Gastroesophageal sphincter (tissue), 4 donors: ENCODE data around the gene CBX1. TPM values are rescaled to one million over a fixed set of nuclear protein-coding genes. Genes with fewer than 3 reads are reported as not detected.

Source experiments
- ATAC-seq: fragments of 150-250 bp; one replicate; pipeline ENCODE4 v1.9.1; 2016; ENCODE audit warnings: mild to moderate bottlenecking, moderate library complexity
- H3K27ac ChIP-seq, 4 donors: fragments of 200-600 bp; sonication (generic) in 3 of 4; 1 replicate in 3 of 4; 2 replicates in 1 of 4; pipeline ENCODE4 v1.5.1; 2016 to 2019
- H3K27me3 ChIP-seq: fragments of 200-600 bp; sonication (generic); one replicate; pipeline ENCODE4 v1.5.1; 2019
- H3K36me3 ChIP-seq, 2 donors: fragments of 200-600 bp; sonication (generic); one replicate each; pipeline ENCODE4 v1.5.1; 2019; ENCODE audit warnings: control low read depth in 1 of 2
- H3K4me1 ChIP-seq, 3 donors: fragments of 200-600 bp; sonication (generic); 1 replicate in 2 of 3; 2 replicates in 1 of 3; pipeline ENCODE4 v1.5.1; 2016 to 2019; ENCODE audit warnings: control low read depth in 2 of 3
- H3K4me3 ChIP-seq, 2 donors: fragments of 200-600 bp; sonication (generic); one replicate each; pipeline ENCODE4 v1.5.1; 2019; ENCODE audit warnings: mild to moderate bottlenecking in 1 of 2, moderate library complexity in 1 of 2
- H3K9me3 ChIP-seq, 3 donors: fragments of 200-600 bp; sonication (generic); one replicate each; pipeline ENCODE4 v1.5.1; 2017 to 2019; ENCODE audit warnings: control low read depth in 2 of 3
- CTCF ChIP-seq, 4 experiments: fragments of 200-600 bp in 2 of 4; fragments of 450-650 bp in 2 of 4; sonication (generic) in 1 of 4; IDR thresholded peaks; one replicate each; pipeline ENCODE4 v1.5.1; 2017 to 2019; ENCODE audit warnings: antibody characterized with exemption in 4 of 4, mild to moderate bottlenecking in 2 of 4, moderate library complexity in 2 of 4
- EP300 ChIP-seq: sonication (generic); formaldehyde crosslinking; IDR thresholded peaks from one replicate; pipeline ENCODE4 v1.6.1; 2017; ENCODE audit warnings: antibody characterized with exemption, mild to moderate bottlenecking
- POLR2A ChIP-seq, 2 donors: fragments of 450-650 bp; IDR thresholded peaks; one replicate each; pipeline ENCODE4 v1.6.1; 2017; ENCODE audit warnings: antibody characterized with exemption in 2 of 2, mild to moderate bottlenecking in 2 of 2, moderate library complexity in 1 of 2
- POLR2AphosphoS5 ChIP-seq: sonication (generic); formaldehyde crosslinking; IDR thresholded peaks from one replicate; pipeline ENCODE4 v1.6.1; 2017; ENCODE audit warnings: antibody characterized with exemption
- WGBS, 2 donors: methylation state at CpG; one replicate each; pipeline ENCODE4 v1.1.5; 2018; ENCODE audit warnings: low coverage in 1 of 2; 5-methylcytosine and 5-hydroxymethylcytosine counted together
- total RNA-seq, 4 donors: library from RNA; depleted of rRNA; stranded (reverse); fragments of >200 nt; gene quantifications; one replicate each; pipeline ENCODE4 v1.1.0, GENCODE V29; 2016

CBX1 gene
- total RNA-seq, 4 donors from 2014 or later: 46.0 to 59.3 (median 55.0) TPM

GRCh38 chr17:48056246-48056745, 45.0 kb downstream of the CBX1 start:
- H3K27me3 ChIP-seq: no peaks in the 10 kb centered on the region
- ATAC-seq: no peak
- H3K27ac ChIP-seq: peak overlapping the region in 1 of 4 donors; percentile 19
- no peak for TF ChIP-seq CTCF (IDR thresholded peaks at IDR 0.05)
- no peak for TF ChIP-seq EP300
- no peak overlapping the region for H3K4me3 ChIP-seq
- H3K36me3 ChIP-seq: peaks cover 0 to 70% of the 10 kb centered on the region in 2 donors
- peaks cover 14 to 80% (median 48%) of the 10 kb centered on the region in 3 donors for H3K4me1 ChIP-seq
- 83 to 94% methylated on average over 8 to 10 of the region's 10 CpGs for WGBS, 2 donors
- H3K9me3 ChIP-seq: no peaks in the 10 kb centered on the region

GRCh38 chr17:48055531-48056245, 45.6 kb downstream of the CBX1 start:
- H3K9me3 ChIP-seq: no peaks in the 10 kb centered on the region
- no peak for TF ChIP-seq POLR2AphosphoS5
- no peak for TF ChIP-seq CTCF (IDR thresholded peaks at IDR 0.05)
- TF ChIP-seq EP300: no peak
- no peak for TF ChIP-seq POLR2A (IDR thresholded peaks at IDR 0.05)
- H3K27ac ChIP-seq: peak overlapping the region in 3 of 4 donors; percentile 94 to 99 (median 97)
- WGBS, 2 donors: 76 to 83% methylated on average over 4 to 5 of the region's 5 CpGs
- H3K36me3 ChIP-seq: peaks cover 0 to 70% of the 10 kb centered on the region in 2 donors
- no peaks in the 10 kb centered on the region for H3K27me3 ChIP-seq
- peaks cover 16 to 84% (median 53%) of the 10 kb centered on the region in 3 donors for H3K4me1 ChIP-seq
- ATAC-seq: no peak
- peak overlapping the region in 1 of 2 donors; percentile 77 for H3K4me3 ChIP-seq

- no peaks in the 10 kb centered on the region for H3K27me3 ChIP-seq
- TF ChIP-seq POLR2AphosphoS5: no peak
- TF ChIP-seq CTCF (IDR thresholded peaks at IDR 0.05): no peak
- TF ChIP-seq EP300: no peak
- TF ChIP-seq POLR2A (IDR thresholded peaks at IDR 0.05): no peak
Observed at GRCh38 chr17:48054238-48055185, 46.8 kb downstream of the CBX1 start.

GRCh38 chr17:48053758-48054237, 47.5 kb downstream of the CBX1 start:
- peak overlapping the region in 1 of 2 donors; percentile 77 for H3K4me3 ChIP-seq
- H3K27ac ChIP-seq: peak overlapping the region; percentile 81 to 99 (median 96)
- WGBS, 2 donors: 15 to 29% methylated on average over 2 of the region's 6 CpGs
- H3K4me1 ChIP-seq: peaks cover 16 to 81% (median 57%) of the 10 kb centered on the region in 3 donors
- no peaks in the 10 kb centered on the region for H3K9me3 ChIP-seq
- no peaks in the 10 kb centered on the region for H3K27me3 ChIP-seq
- TF ChIP-seq EP300 (no peak), CTCF (IDR thresholded peaks at IDR 0.05) (no peak), POLR2A (IDR thresholded peaks at IDR 0.05) (no peak), POLR2AphosphoS5 (no peak)
- ATAC-seq: no peak
- peaks cover 0 to 52% of the 10 kb centered on the region in 2 donors for H3K36me3 ChIP-seq

More at GRCh38 chr17:48054238-48055185, 46.8 kb downstream of the CBX1 start:
- peak overlapping the region; percentile 10 to 77 for H3K4me3 ChIP-seq
- H3K9me3 ChIP-seq: no peaks in the 10 kb centered on the region
- peak overlapping the region; percentile 81 to 99 (median 96) for H3K27ac ChIP-seq
- peak; percentile 67 for ATAC-seq
- WGBS, 2 donors: 17% methylated on average over 6 of the region's 34 CpGs; no CpG with 5 or more reads in 1 of the 2 donors
- H3K36me3 ChIP-seq: peaks cover 0 to 60% of the 10 kb centered on the region in 2 donors
- peaks cover 16 to 84% (median 58%) of the 10 kb centered on the region in 3 donors for H3K4me1 ChIP-seq
